Fibroblast of skin of left quadriceps (primary cell): ENCODE results near the gene BCR.

Source experiments
- DNase-seq, 2 experiments: peaks; one replicate each; pipeline ENCODE4 v3.0.0-alpha.2; 2013; ENCODE audit warnings: low read depth in 2 of 2

Gene BCR

GRCh38 chr22:23216461-23217170, 36.3 kb downstream of the BCR start:
- no peak for DNase-seq

- DNase-seq = no peak
Observed at GRCh38 chr22:23217171-23218052, 37.1 kb downstream of the BCR start.

- DNase-seq = no peak
Observed at GRCh38 chr22:23218053-23218866, 38.0 kb downstream of the BCR start.

GRCh38 chr22:23218867-23219251, 38.5 kb downstream of the BCR start:
- DNase-seq = no peak

- no peak for DNase-seq
Observed at GRCh38 chr22:23219317-23219716, 39.0 kb downstream of the BCR start.

GRCh38 chr22:23219822-23220484, 39.6 kb downstream of the BCR start:
- DNase-seq = no peak

- DNase-seq = peak; percentile 50 to 53
Observed at GRCh38 chr22:23220485-23221350, 40.4 kb downstream of the BCR start.

- no peak for DNase-seq
Observed at GRCh38 chr22:23221351-23221804, 41.1 kb downstream of the BCR start.

GRCh38 chr22:23222033-23222792, 41.9 kb downstream of the BCR start:
- DNase-seq = no peak

- DNase-seq = no peak
Observed at GRCh38 chr22:23222793-23223568, 42.7 kb downstream of the BCR start.

GRCh38 chr22:23223569-23224317, 43.4 kb downstream of the BCR start:
- DNase-seq = no peak

- no peak for DNase-seq
Observed at GRCh38 chr22:23224846-23225245, 44.5 kb downstream of the BCR start.

GRCh38 chr22:23225337-23225723, 45.0 kb downstream of the BCR start:
- DNase-seq = no peak

- DNase-seq = peak in 1 of 2 experiments; percentile 28
Observed at GRCh38 chr22:23225724-23226496, 45.6 kb downstream of the BCR start.

- DNase-seq = no peak
Observed at GRCh38 chr22:23226497-23226850, 46.2 kb downstream of the BCR start.

GRCh38 chr22:23227380-23227779, 47.1 kb downstream of the BCR start:
- DNase-seq = no peak

GRCh38 chr22:23228503-23228902, 48.2 kb downstream of the BCR start:
- DNase-seq = no peak

- no peak for DNase-seq
Observed at GRCh38 chr22:23229646-23230045, 49.3 kb downstream of the BCR start.
